Spleen (tissue), 7 donors: ENCODE results near the gene CDRT4.

Experiments
- CTCF ChIP-seq, 11 experiments: fragments of 200-600 bp in 7 of 11; fragments of 450-650 bp in 4 of 11; sonication (generic) in 4 of 11; IDR thresholded peaks in 8 of 11; conservative IDR thresholded peaks in 3 of 11; 1 replicate in 7 of 11; 2 replicates in 4 of 11; pipeline versions ENCODE4 v1.4.0 to v1.8.0; 2016 to 2021; ENCODE audit warnings: antibody characterized with exemption in 11 of 11, inconsistent platforms in 4 of 11, mild to moderate bottlenecking in 1 of 11
- POLR2A ChIP-seq, 3 donors: fragments of 450-650 bp; IDR thresholded peaks; one replicate each; pipeline ENCODE4 v1.5.1; 2017; ENCODE audit warnings: antibody characterized with exemption in 3 of 3, mild to moderate bottlenecking in 1 of 3
- donor health status: DM: no; HTN: no; CAD: no; lungs with moderate emphysema.
- donor health status: DM: no; HTN: no; CAD: no.
- donor health status: DM: no; HTN: no; CAD: no.

- TF ChIP-seq POLR2A (IDR thresholded peaks at IDR 0.05) (no peak), CTCF (IDR thresholded peaks at IDR 0.05 in 8 of 11, conservative IDR thresholded peaks at IDR 0.05 in 3 of 11) (no peak)
These were observed 30.2 kb downstream of the CDRT4 start for GRCh38 chr17:15437303-15437635.
